IMR-90 (cell line): ENCODE results near the gene CRTC1.

Experiments used
- CEBPB ChIP-seq: IDR thresholded peaks from 2 replicates; pipeline ENCODE4 v1.6.1; 2012; ENCODE audit warnings: low read depth, low read length, improper control_type of control experiment
- MXI1 ChIP-seq: IDR thresholded peaks from 2 replicates; pipeline ENCODE4 v1.6.1; 2012; ENCODE audit warnings: low read depth, mild to moderate bottlenecking, low read length, moderate library complexity, borderline replicate concordance
- NFE2L2 ChIP-seq: fragments of 150-350 bp; IDR thresholded peaks from 2 replicates; pipeline ENCODE4 v1.6.1; 2016; ENCODE audit warnings: low read depth, mild to moderate bottlenecking, low read length
- POLR2A ChIP-seq: IDR thresholded peaks from 2 replicates; pipeline ENCODE4 v1.6.1; 2012; ENCODE audit warnings: mild to moderate bottlenecking, low read depth, low read length
- RCOR1 ChIP-seq: IDR thresholded peaks from 2 replicates; pipeline ENCODE4 v1.6.1; 2012; ENCODE audit warnings: mild to moderate bottlenecking, low read length, improper control_type of control experiment; ENCODE audit not compliant: insufficient replicate concordance
- RFX5 ChIP-seq: IDR thresholded peaks from 2 replicates; pipeline ENCODE4 v1.8.0; 2012; ENCODE audit warnings: low read depth, mild to moderate bottlenecking, low read length, moderate library complexity
- SMC3 ChIP-seq: fragments of 150-350 bp; IDR thresholded peaks from 2 replicates; pipeline ENCODE4 v1.6.1; 2016; ENCODE audit warnings: low read depth, mild to moderate bottlenecking, antibody characterized with exemption, low read length, moderate library complexity
- USF2 ChIP-seq: fragments of 150-350 bp; IDR thresholded peaks from 2 replicates; pipeline ENCODE4 v1.6.1; 2017; ENCODE audit warnings: mild to moderate bottlenecking, antibody characterized with exemption, low read length, low read depth
- TF ChIP-seq, protein P1 (sequence below): conservative IDR thresholded peaks from 2 replicates; pipeline ENCODE4 v1.5.1; 2012; ENCODE audit warnings: mild to moderate bottlenecking, low read depth, low read length, improper control_type of control experiment
- TF ChIP-seq, protein P2 (sequence below): fragments of 150-350 bp; IDR thresholded peaks from 2 replicates; pipeline ENCODE4 v1.6.1; 2016; ENCODE audit warnings: low read depth, mild to moderate bottlenecking, low read length, moderate library complexity, borderline replicate concordance

GRCh38 chr19:18645035-18645511 lies 38.4 kb upstream of the CRTC1 start:
- TF ChIP-seq, protein P1, sequence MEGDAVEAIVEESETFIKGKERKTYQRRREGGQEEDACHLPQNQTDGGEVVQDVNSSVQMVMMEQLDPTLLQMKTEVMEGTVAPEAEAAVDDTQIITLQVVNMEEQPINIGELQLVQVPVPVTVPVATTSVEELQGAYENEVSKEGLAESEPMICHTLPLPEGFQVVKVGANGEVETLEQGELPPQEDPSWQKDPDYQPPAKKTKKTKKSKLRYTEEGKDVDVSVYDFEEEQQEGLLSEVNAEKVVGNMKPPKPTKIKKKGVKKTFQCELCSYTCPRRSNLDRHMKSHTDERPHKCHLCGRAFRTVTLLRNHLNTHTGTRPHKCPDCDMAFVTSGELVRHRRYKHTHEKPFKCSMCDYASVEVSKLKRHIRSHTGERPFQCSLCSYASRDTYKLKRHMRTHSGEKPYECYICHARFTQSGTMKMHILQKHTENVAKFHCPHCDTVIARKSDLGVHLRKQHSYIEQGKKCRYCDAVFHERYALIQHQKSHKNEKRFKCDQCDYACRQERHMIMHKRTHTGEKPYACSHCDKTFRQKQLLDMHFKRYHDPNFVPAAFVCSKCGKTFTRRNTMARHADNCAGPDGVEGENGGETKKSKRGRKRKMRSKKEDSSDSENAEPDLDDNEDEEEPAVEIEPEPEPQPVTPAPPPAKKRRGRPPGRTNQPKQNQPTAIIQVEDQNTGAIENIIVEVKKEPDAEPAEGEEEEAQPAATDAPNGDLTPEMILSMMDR, result no peak
- TF ChIP-seq POLR2A, result no peak
- no peak for TF ChIP-seq SMC3
- TF ChIP-seq MXI1, result no peak
- TF ChIP-seq NFE2L2, result no peak
- TF ChIP-seq USF2, result no peak
- TF ChIP-seq CEBPB, result no peak
- TF ChIP-seq, protein P2, sequence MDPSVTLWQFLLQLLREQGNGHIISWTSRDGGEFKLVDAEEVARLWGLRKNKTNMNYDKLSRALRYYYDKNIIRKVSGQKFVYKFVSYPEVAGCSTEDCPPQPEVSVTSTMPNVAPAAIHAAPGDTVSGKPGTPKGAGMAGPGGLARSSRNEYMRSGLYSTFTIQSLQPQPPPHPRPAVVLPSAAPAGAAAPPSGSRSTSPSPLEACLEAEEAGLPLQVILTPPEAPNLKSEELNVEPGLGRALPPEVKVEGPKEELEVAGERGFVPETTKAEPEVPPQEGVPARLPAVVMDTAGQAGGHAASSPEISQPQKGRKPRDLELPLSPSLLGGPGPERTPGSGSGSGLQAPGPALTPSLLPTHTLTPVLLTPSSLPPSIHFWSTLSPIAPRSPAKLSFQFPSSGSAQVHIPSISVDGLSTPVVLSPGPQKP, result no peak
- no peak for TF ChIP-seq RCOR1
- no peak for TF ChIP-seq RFX5
